Retina (tissue), 1 donor: Measurements from ENCODE around the gene ZFAND3.

Source experiments
- DNase-seq: peaks from one replicate; pipeline ENCODE4 v3.0.0-alpha.2; 2016

ZFAND3 gene

DNA sequence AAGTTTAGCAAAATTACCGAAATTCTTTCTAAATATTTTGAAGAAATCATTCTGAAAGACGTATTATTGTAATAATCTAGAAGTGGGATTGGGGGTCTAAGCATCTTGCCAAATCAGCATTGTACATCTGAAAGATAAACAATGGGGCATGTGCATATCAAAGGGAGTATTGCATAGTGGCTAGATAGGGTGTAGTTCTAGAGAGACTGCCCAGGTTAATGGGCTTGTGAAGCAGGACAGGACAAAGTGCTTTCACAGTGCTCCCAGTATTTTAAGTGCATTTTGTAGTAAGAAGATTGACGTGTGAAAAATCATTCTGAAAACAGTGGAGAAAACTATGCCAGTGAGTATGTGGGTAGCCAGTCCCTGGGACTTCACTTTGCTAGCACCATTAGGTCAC lies 236.8 kb downstream of the ZFAND3 start:
- no peak for DNase-seq

- DNase-seq: no peak
Measured at GRCh38 chr6:38057994-38058393, 238.5 kb downstream of the ZFAND3 start.

- DNase-seq: no peak
Measured at GRCh38 chr6:38062066-38062465, 242.5 kb downstream of the ZFAND3 start.

GRCh38 chr6:38063973-38064372 lies 244.4 kb downstream of the ZFAND3 start:
- DNase-seq: no peak

- DNase-seq: no peak
Measured at GRCh38 chr6:38064431-38064830, 244.9 kb downstream of the ZFAND3 start.

- no peak for DNase-seq
Measured at GRCh38 chr6:38065734-38066305, 246.3 kb downstream of the ZFAND3 start.

- no peak for DNase-seq
Measured at GRCh38 chr6:38067263-38067980, 247.9 kb downstream of the ZFAND3 start.

- DNase-seq: no peak
Measured at GRCh38 chr6:38068854-38069590, 249.5 kb downstream of the ZFAND3 start.

GRCh38 chr6:38077488-38078030 lies 258.0 kb downstream of the ZFAND3 start:
- no peak for DNase-seq

- no peak for DNase-seq
Measured at GRCh38 chr6:38078671-38079070, 259.1 kb downstream of the ZFAND3 start.

GRCh38 chr6:38079107-38079506 lies 259.6 kb downstream of the ZFAND3 start:
- no peak for DNase-seq

- no peak for DNase-seq
Measured at GRCh38 chr6:38079537-38079936, 260.0 kb downstream of the ZFAND3 start.

- no peak for DNase-seq
Measured at GRCh38 chr6:38080360-38080759, 260.8 kb downstream of the ZFAND3 start.

DNA sequence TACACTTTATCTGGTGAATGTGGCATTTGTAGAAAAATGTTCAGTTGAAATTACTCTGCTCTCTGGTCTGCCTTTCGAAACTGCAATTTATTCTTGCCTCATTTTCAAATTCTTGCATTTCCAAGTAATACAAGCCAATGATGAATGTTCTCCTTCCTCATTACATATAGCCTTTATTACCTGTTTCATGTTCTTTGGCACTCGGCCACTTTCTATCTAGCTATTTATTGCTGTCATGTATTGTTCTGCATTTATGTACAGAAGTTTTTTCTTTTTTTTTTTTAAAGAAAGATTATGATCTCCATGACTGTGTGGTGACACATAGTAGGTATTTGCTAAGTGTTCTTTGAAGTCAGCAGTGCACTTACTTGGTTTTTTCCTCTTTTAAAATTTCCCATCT lies 261.4 kb downstream of the ZFAND3 start:
- DNase-seq: no peak

DNA sequence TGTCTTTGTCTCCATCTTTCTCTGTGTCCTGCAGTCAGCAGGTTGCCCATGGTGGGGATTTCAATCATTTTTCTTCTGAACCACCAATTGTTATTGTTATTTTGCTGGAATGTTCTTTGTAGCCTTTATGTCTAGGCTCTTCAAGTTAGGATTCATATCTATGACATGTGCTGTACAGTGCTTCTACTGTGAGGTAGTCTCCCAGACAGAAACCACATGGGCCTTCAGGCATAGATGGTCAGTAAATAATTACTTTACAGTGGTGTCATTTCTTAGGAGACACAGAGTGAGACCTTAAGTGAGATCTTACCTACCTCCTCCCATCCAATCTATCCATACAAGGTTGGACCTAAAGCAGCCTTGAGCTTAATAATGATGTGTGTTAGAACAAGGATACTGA lies 265.5 kb downstream of the ZFAND3 start:
- no peak for DNase-seq

DNA sequence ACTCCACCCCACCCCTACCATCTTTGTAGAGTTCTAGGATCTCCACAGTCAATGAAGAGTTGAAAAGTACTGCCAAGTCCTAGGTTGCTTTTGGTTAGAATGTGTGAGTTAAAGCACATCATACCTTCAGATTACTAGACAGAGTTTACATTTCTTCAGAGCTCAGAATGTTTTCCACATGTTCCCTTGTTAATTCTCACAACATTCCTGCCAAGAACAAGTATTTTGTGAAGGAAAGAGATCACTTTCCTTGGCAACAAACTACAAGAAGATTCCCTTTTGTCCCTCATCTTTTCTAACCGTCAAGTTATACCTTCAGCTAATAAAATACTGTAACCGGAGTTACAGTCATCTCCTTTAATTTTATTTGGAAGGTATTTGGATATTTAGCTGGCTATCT lies 266.8 kb downstream of the ZFAND3 start:
- DNase-seq: no peak

DNA sequence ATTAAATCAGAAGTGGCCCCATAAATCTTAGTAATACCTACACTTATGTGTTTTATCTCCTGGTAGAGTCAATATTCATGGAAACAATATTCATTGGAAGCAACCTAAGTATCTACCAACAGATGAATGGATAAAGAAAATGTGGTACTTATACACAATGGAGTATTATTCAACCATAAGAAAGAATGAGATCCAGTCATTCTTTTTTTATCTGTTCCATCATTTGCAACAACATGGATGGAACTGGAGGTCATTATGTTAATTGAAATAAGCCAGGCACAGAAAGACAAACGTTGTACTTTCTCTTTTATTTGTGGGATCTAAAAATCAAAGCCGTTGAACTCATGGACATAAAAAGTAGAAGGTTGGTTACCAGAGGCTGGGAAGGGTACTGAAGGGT lies 268.5 kb downstream of the ZFAND3 start:
- DNase-seq: no peak

GRCh38 chr6:38088829-38089228 lies 269.3 kb downstream of the ZFAND3 start:
- no peak for DNase-seq

GRCh38 chr6:38091613-38092012 lies 272.1 kb downstream of the ZFAND3 start:
- no peak for DNase-seq

DNA sequence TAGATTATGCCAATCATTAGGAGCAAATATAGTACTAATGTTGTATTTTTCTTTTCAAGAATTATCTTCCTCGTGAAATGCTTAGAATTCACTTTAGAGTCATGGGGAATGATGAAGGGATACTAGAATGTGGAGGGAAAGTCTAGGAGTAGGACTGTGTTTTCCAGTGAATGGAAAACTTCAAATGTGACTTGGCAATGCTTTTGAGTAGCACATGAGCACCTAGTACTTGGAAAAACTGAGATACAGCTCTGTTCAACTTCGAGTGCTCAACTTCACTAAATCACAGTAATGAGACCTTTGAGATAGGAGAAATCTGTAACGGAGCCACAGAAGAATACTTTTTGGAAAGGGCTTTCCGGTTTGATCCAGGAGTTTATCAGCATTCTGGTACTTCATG lies 272.9 kb downstream of the ZFAND3 start:
- DNase-seq: no peak

GRCh38 chr6:38092964-38093363 lies 273.4 kb downstream of the ZFAND3 start:
- no peak for DNase-seq

DNA sequence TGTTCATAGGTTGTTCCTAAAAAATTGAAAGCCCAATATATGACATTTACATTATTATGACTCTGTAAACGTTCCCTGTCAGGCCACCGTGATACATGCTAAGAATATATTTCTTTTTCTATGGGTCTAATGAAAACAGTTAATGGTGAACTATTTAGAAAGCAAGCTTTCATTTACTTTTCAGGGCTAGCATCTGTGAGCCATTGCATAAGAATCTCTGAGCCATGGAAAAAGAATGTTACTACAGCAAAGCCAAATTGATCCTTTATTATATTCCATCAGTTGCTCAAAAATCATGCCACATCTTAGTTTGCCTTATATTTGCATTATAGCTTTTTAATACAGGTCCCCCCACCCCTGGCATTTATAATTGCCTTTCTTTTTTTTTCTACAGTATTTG lies 275.5 kb downstream of the ZFAND3 start:
- DNase-seq: no peak

- DNase-seq: no peak
Measured at GRCh38 chr6:38099221-38099620, 279.7 kb downstream of the ZFAND3 start.

DNA sequence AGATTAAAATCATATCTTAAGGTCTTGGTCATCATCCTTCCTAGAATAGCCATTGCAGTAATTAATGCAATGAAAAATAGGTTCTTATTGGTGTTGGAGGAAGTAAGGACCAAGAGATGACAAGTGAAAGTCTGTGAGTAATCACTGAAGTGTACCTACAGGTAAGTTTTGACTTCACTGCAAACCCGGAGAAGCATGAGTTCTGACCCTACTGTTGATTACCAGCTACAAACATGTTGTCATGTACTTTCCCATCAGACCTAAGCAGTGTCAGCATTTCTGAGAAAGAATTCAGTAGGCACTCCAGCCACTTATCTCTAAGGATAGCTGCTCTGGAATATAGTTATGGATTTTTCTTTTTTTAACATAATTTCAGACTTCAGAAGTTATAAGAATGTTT lies 280.9 kb downstream of the ZFAND3 start:
- DNase-seq: no peak
